Pancreas (tissue), 10 donors: ENCODE measurements around the gene CYP4F3. TPM values are rescaled to one million over a fixed set of nuclear protein-coding genes. Genes with fewer than 3 reads are reported as not detected.
A peak's percentile ranks its signal among the peaks of the same experiment; 100 is the strongest.
"Not testable (repeated sequence)": the region's sequence is repeated elsewhere in the genome, so short reads cannot be mapped to it uniquely, and the experiment has no call there.

Source experiments
- ATAC-seq, 4 donors: fragments of 200-7000 bp; cut with Tn5 transposase; one replicate each; pipeline versions ENCODE4 v1.8.0 to v1.9.1; 2020; ENCODE audit warnings: mild to moderate bottlenecking in 4 of 4, moderate library complexity in 4 of 4
- DNase-seq, 6 donors: peaks; one replicate each; pipeline ENCODE4 v3.0.0-alpha.2; 2020
- FAIRE-seq: peaks from 2 replicates; lab custom pipeline; 2012; peaks lifted over from hg19 to GRCh38; lab: Jason Lieb, UNC
- H3K27ac ChIP-seq, 4 donors: fragments of 200-600 bp; sonication (generic); 1 replicate in 3 of 4; 2 replicates in 1 of 4; pipeline versions ENCODE4 v1.5.0 to v1.8.0; 2020
- H3K27me3 ChIP-seq, 4 donors: fragments of 200-600 bp; one replicate each; pipeline ENCODE4 v1.8.0; 2021
- H3K36me3 ChIP-seq, 3 donors: fragments of 200-600 bp; sonication (generic) in 1 of 3; one replicate each; pipeline versions ENCODE4 v1.5.0 to v1.8.0; 2020 to 2021
- H3K4me1 ChIP-seq, 3 donors: fragments of 200-600 bp; one replicate each; pipeline ENCODE4 v1.8.0; 2021
- H3K4me3 ChIP-seq, 4 donors: fragments of 200-600 bp; sonication (generic) in 2 of 4; one replicate each; pipeline versions ENCODE4 v1.5.0 to v1.8.0; 2020 to 2021
- H3K9me3 ChIP-seq, 4 donors: fragments of 200-600 bp; one replicate each; pipeline ENCODE4 v1.8.0; 2021
- WGBS, 2 donors: extraction: QIAGEN DNeasy Blood & Tissue Kit; methylation state at CpG; one replicate each; pipeline ENCODE4 v1.1.7; 2013; 5-methylcytosine and 5-hydroxymethylcytosine counted together
- intact Hi-C, 3 donors: fragments of 100-400 bp; cut with DNase I; formaldehyde crosslinking; loops; one replicate each; pipeline versions ENCODE4 v1.11.1 to v1.14.2; 2022
- polyA plus RNA-seq, 2 donors: library from polyadenylated mRNA; stranded (reverse); fragments of 200-250 nt; gene quantifications; one replicate each; pipeline ENCODE4 v1.2.3, GENCODE V29; 2013
- total RNA-seq, 6 donors: library from RNA; stranded (reverse); fragmentation: NEBNext Ultra II Directional in 4 of 6; extraction: Animal tissue kit (Norgen Biotek cat#: 25700) in 4 of 6; gene quantifications; one replicate each; pipeline versions ENCODE4 v1.2.1 to v1.2.4, GENCODE V29; 2021 to 2023
- TF ChIP-seq, protein P1 (sequence below), 4 donors: fragments of 200-600 bp; sonication (generic) in 3 of 4; IDR thresholded peaks; one replicate each; pipeline versions ENCODE4 v1.5.0 to v1.8.0; 2021; ENCODE audit warnings: antibody characterized with exemption in 4 of 4
- donor health status: healthy with polysubstance abuse.
- donor health status: DM: no; HTN: no; CAD: no; lungs with moderate emphysema.
- donor health status: DM: no; HTN: no; CAD: no.
- donor health status: control.
- donor health status: control.
- donor health status: Bipolar disorder and iron deficiency.
- donor health status: DM: yes; HTN: yes; CAD: no.
- donor health status: DM: no; HTN: no; CAD: no.
- donor health status: DM: no; HTN: no; CAD: no.
- donor health status: DM: yes; HTN: yes; CAD: no.

Gene CYP4F3, protein sequence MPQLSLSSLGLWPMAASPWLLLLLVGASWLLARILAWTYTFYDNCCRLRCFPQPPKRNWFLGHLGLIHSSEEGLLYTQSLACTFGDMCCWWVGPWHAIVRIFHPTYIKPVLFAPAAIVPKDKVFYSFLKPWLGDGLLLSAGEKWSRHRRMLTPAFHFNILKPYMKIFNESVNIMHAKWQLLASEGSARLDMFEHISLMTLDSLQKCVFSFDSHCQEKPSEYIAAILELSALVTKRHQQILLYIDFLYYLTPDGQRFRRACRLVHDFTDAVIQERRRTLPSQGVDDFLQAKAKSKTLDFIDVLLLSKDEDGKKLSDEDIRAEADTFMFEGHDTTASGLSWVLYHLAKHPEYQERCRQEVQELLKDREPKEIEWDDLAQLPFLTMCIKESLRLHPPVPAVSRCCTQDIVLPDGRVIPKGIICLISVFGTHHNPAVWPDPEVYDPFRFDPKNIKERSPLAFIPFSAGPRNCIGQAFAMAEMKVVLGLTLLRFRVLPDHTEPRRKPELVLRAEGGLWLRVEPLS
- total RNA-seq (1 to 10 TPM in 1 of 6 donors, under 1 TPM in 5; 0.25 to 1.1 (median 0.47) TPM), polyA plus RNA-seq (1 to 10 TPM in 1 of 2 donors, under 1 TPM in 1; 0.23 to 1.8 TPM)

DNA sequence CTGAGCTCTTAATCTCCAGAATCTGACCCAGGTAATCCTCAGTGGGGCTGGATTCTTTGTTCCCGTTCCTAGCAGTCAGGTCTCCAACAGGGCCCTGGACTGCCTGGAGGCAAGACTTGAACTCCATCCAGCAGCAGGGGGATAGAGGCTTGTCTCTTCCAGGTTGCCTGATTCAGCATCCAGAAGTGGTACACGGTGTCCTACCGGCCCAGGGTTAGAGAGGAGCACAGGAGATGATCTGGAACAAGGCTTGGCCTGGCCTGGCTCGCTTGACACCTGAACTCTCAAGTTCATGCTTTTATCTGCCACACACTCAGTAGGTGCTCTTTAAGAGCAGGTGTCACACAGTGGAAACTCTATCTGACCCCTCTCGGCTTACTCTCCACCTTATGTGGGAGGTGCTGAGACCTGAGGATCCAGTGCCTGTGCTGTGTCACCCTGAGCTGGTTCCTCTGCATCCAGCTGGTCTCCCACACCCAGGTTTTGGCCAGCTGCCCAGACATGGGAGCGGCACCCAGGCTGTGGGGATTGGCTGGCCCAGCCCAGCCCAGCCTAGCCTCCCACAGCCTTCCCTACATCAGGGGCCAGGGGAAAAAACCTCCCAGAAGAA lies at the start of gene CYP4F3:
Gene CYP4F3, plus strand, starts transcription at position 604 of the 610 bp plus-strand sequence. CDS start 519 bp downstream, outside the sequence.
- no peaks in the 10 kb centered on the region for H3K9me3 ChIP-seq
- no peak for FAIRE-seq
- DNase-seq: peak; percentile 34 to 86 (median 70)
- TF ChIP-seq, protein P1, sequence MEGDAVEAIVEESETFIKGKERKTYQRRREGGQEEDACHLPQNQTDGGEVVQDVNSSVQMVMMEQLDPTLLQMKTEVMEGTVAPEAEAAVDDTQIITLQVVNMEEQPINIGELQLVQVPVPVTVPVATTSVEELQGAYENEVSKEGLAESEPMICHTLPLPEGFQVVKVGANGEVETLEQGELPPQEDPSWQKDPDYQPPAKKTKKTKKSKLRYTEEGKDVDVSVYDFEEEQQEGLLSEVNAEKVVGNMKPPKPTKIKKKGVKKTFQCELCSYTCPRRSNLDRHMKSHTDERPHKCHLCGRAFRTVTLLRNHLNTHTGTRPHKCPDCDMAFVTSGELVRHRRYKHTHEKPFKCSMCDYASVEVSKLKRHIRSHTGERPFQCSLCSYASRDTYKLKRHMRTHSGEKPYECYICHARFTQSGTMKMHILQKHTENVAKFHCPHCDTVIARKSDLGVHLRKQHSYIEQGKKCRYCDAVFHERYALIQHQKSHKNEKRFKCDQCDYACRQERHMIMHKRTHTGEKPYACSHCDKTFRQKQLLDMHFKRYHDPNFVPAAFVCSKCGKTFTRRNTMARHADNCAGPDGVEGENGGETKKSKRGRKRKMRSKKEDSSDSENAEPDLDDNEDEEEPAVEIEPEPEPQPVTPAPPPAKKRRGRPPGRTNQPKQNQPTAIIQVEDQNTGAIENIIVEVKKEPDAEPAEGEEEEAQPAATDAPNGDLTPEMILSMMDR (IDR thresholded peaks at IDR 0.05): no peak
- peak within 1 kb of the TSS in 1 of 4 donors; percentile 10 for H3K27ac ChIP-seq
- no peaks in the 10 kb centered on the region for H3K36me3 ChIP-seq
- peak; percentile 81 to 98 (median 96) for ATAC-seq
- no peaks in the 10 kb centered on the region for H3K27me3 ChIP-seq
- no peak within 1 kb of the TSS for H3K4me3 ChIP-seq
- H3K4me1 ChIP-seq: no peaks in the 10 kb centered on the region
- WGBS, 2 donors: 54% methylated on average over 6 of the region's 6 CpGs
- intact Hi-C loops: no loop called here

DNA sequence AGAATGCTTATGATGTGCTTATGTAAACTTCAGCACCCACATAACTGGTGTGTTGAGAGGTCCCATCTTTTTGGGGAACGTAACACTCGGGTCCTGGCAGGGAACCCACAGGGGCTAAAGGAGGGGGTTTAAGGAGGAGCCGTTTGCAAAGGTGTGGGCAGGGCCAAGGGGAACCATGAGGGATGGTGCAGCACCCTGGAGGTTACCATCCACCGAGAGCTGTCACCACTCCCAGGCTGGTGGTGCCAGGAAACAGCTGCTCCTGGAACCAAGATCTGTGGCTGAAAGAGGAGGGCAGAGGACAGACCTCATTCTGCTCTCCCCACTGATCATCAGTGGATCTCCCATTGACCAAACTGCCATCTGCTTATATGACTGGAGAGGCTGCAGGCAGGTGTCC lies 48.9 kb upstream of the CYP4F3 start:
- ATAC-seq (no peak), FAIRE-seq (no peak), DNase-seq (no peak)
- Histone ChIP-seq H3K9me3 (no peaks in the 10 kb centered on the region), H3K4me1 (no peaks in the 10 kb centered on the region), H3K27ac (no peak overlapping the region), H3K36me3 (no peaks in the 10 kb centered on the region), H3K4me3 (no peak overlapping the region), H3K27me3 (no peaks in the 10 kb centered on the region)
- intact Hi-C loops: no loop called here
- TF ChIP-seq, protein P1 (IDR thresholded peaks at IDR 0.05): no peak
- 57 to 60% methylated on average over 4 of the region's 4 CpGs for WGBS, 2 donors

GRCh38 chr19:15592506-15592905 lies 48.2 kb upstream of the CYP4F3 start:
- H3K27ac ChIP-seq, H3K4me1 ChIP-seq, H3K4me3 ChIP-seq, H3K36me3 ChIP-seq, H3K9me3 ChIP-seq, FAIRE-seq, H3K27me3 ChIP-seq, intact Hi-C loops, DNase-seq, ATAC-seq: not testable (repeated sequence)
- 21 to 34% methylated on average over 5 of the region's 5 CpGs for WGBS, 2 donors

- H3K9me3 ChIP-seq, H3K4me1 ChIP-seq, ATAC-seq, FAIRE-seq, DNase-seq, H3K27me3 ChIP-seq, H3K4me3 ChIP-seq, H3K36me3 ChIP-seq, intact Hi-C loops, H3K27ac ChIP-seq: not testable (repeated sequence)
- 30 to 51% methylated on average over 3 to 4 of the region's 4 CpGs for WGBS, 2 donors
Measured at GRCh38 chr19:15593766-15594165, 46.9 kb upstream of the CYP4F3 start.

DNA sequence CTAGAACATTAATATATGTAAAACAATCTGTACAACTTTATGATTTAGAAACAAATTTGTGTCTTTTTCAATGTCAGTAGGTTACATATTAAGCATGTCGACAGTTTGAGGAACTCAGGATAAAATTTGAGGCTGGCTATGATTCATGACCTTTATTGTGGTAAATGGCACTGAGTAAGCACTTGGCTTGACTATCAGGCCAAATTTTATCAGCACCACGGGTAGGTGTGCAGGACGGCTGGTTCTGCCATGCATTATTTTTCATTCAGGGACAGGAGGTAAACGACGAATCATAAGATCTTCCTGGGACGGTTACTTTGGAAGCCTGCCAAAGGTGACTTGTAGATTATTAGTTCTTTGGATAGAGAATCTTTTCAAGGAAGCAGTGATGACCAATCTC lies 45.6 kb upstream of the CYP4F3 start:
- ATAC-seq (peak in 3 of 4 donors; percentile 47 to 83 (median 67)), FAIRE-seq (no peak), DNase-seq (no peak)
- H3K27ac ChIP-seq: no peak overlapping the region
- intact Hi-C loops: no loop called here
- no peaks in the 10 kb centered on the region for H3K4me1 ChIP-seq
- TF ChIP-seq, protein P1 (IDR thresholded peaks at IDR 0.05): no peak
- WGBS, 2 donors: 13 to 15% methylated on average over 6 of the region's 6 CpGs
- no peaks in the 10 kb centered on the region for H3K9me3 ChIP-seq
- H3K36me3 ChIP-seq: no peaks in the 10 kb centered on the region
- no peak overlapping the region for H3K4me3 ChIP-seq
- H3K27me3 ChIP-seq: no peaks in the 10 kb centered on the region

DNA sequence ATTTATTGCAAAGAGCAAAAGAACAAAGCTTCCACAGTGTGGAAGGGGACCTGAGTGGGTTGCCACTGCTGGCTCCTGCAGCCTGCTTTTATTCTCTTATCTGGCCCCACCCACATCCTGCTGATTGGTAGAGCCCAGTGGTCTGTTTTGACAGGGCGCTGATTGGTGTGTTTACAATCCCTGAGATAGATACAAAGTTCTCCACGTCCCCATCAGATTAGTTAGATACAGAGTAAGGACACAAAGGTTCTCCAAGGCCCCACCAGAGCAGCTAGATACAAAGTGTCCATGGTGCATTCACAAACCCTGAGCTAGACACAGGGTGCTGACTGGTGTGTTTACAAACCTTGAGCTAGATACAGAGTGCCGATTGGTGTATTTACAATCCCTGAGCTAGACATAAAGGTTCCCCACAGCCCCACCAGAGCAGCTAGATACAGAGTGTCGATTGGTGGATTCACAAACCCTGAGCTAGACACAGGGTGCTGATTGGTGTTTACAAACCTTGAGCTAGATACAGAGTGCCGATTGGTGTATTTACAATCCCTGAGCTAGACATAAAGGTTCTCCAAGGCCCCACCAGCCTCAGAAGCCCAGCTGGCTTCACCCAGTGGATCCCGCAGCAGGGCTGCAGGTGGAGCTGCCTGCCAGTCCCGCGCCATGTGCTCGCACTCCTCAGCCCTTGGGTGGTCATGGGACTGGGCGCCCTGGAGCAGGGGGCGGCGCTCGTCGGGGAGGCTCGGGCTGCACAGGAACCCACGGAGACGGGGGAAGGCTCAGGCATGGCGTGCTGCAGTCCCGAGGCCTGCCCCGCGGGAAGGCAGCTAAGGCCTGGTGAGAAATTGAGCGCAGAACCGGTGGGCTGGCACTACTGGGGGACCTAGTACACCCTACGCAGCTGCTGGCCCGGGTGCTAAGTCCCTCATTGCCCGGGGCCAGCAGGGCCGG lies 32.4 kb upstream of the CYP4F3 start:
- WGBS, 2 donors: 78 to 79% methylated on average over 24 to 27 of the region's 27 CpGs
- intact Hi-C loops, H3K4me3 ChIP-seq, DNase-seq, H3K27ac ChIP-seq, H3K9me3 ChIP-seq, H3K27me3 ChIP-seq, H3K36me3 ChIP-seq, H3K4me1 ChIP-seq, FAIRE-seq, ATAC-seq: not testable (repeated sequence)
